H7 (cell line): ENCODE results near the gene PAPLN. TPM values are rescaled to one million over a fixed set of nuclear protein-coding genes. Genes with fewer than 3 reads are reported as not detected.

Experiments
- DNase-seq: peaks from one replicate; pipeline ENCODE4 v3.0.0; 2012
- H3K27me3 ChIP-seq: 2 replicates; pipeline ENCODE4 v1.6.0; 2011; ENCODE audit warnings: mild to moderate bottlenecking, low read length; ENCODE audit not compliant: control insufficient read depth, insufficient read depth
- H3K36me3 ChIP-seq: replicated peaks from 2 replicates; pipeline ENCODE4 v1.5.1; 2011; ENCODE audit warnings: low read length; ENCODE audit not compliant: control insufficient read depth, insufficient read depth
- H3K4me3 ChIP-seq: 2 replicates; pipeline ENCODE4 v1.5.1; 2011; ENCODE audit warnings: low read depth, mild to moderate bottlenecking, control low read depth, low read length, moderate library complexity; ENCODE audit not compliant: insufficient read depth
- total RNA-seq: library from RNA; depleted of rRNA; stranded (reverse); fragments of >200 nt; shearing (Covaris generic); gene quantifications from 2 replicates; pipeline ENCODE4 v1.2.3, GENCODE V29; 2014

Gene PAPLN
- total RNA-seq, 1 experiment from 2014 or later = 1.0 TPM

DNA sequence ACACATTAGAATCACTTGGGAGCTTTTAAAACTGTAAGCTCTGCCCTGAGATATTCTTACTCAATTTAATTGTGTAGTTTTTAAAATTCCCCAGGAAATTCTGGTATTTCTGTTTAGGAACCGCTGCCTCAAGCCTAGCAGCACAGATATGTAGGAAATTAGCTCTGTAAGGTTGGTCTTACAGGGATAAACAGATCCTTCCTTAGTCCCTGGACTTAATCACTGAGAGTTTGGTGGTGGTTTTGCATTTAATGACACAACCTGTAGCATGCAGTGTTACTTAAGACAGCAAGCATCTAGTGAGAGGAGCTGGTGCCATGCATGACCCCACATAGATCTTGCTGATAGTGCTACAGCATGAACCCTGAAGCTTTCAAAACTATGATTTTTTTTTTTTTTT is 19.9 kb upstream of the PAPLN start:
- H3K27me3 ChIP-seq = no peaks in the 10 kb centered on the region
- H3K4me3 ChIP-seq = no peak overlapping the region
- DNase-seq = no peak
- peaks cover 11% of the 10 kb centered on the region for H3K36me3 ChIP-seq

DNA sequence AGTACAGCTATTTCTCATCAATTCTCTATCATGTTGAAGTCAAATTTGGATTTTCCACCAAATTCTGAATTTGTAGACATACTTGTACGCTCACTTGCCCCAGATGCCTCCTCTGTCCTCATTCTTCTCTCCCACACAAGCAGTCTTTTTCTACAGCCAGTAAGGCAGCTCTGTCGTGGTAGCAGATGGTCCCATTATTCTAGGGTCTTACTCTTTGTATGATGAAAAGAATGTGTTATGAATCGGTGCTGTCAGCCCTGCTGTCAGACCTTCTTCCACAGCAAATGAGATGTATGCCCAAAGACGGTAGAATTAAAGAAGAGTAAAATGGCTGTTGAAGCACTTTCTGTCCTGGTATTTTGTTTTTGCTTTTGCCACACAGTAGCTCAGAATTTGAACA is 17.2 kb upstream of the PAPLN start:
- DNase-seq = no peak
- H3K36me3 ChIP-seq = peaks cover 7% of the 10 kb centered on the region
- no peak overlapping the region for H3K4me3 ChIP-seq
- no peaks in the 10 kb centered on the region for H3K27me3 ChIP-seq

DNA sequence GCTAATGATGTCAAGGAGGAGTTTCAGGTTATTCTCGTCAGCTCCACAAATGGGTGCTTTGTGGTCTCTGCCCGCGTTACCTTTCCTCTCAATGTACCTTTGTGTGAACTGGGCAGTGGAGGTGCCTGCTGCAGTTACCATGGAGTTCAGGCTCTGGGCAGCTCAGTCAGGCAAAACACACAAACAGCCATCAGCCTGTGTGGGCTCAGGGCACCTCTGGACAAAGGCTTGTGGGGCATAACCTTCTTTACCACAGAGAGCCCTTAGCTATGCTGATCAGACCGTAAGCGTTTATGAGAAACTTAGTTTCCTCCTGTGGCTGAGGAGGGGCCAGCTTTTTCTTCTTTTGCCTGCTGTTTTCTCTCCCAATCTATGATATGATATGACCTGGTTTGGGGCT is 16.7 kb upstream of the PAPLN start:
- DNase-seq = no peak
- no peaks in the 10 kb centered on the region for H3K27me3 ChIP-seq
- no peak overlapping the region for H3K4me3 ChIP-seq
- H3K36me3 ChIP-seq = peaks cover 7% of the 10 kb centered on the region

DNA sequence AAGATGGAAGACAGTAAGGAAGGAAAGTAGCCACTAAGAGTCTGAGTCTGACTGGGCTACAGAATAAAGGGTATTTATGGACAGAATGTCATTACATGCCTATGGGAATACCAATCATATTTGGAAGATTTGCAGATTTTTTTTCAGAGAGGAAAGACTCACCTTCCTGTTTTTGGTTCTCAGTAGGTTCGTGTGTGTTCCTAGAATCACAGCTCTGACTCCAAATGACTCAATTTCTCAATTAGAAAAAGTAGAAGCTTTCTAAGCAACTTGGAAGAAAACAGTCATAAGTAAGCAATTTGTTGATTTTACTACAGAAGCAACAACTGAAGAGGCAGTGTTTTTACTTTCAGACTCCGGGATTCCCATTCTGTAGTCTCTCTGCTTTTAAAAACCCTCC is 15.4 kb upstream of the PAPLN start:
- H3K27me3 ChIP-seq = no peaks in the 10 kb centered on the region
- H3K4me3 ChIP-seq = no peak overlapping the region
- H3K36me3 ChIP-seq = peaks cover 7% of the 10 kb centered on the region
- DNase-seq = no peak

DNA sequence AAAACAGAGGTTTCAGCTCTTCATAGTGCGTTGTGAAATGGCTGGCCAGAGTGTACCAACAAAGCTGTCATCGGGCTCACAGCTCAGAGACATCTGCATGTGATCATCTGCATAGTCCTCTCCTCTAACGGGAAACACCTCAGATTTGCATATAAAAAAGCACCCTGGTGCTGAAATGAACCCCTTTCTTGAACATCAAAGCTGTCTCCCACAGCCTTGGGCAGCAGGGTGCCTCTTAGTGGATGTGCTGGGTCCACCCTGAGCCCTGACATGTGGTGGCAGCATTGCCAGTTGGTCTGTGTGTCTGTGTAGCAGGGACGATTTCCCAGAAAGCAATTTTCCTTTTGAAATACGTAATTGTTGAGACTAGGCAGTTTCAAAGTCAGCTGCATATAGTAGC is 14.3 kb upstream of the PAPLN start:
- DNase-seq = peak; percentile 42
- Histone ChIP-seq H3K4me3 (no peak overlapping the region), H3K36me3 (peaks cover 5% of the 10 kb centered on the region), H3K27me3 (no peaks in the 10 kb centered on the region)

DNA sequence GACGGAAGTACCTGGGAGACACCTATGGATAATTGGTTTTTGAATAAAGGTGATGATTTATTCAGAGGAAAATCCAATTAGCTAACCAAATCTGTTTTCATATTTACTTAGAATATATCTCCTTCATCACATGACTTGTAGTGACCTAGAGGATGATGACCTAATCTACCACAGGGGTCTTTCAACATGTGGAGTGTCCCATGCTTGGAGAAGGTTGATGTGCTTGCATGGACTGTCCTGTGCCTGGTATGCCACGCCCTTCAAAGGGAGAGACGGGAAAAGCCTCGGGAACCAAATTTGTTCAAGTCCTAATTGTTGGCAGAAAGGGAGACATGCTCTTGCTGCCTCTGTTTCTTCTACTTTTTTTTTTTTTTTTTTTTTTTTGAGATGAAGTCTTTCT is 11.8 kb upstream of the PAPLN start:
- no peak for DNase-seq
- Histone ChIP-seq H3K4me3 (no peak overlapping the region), H3K36me3 (peaks cover 3% of the 10 kb centered on the region; the same call in 1 of the 2 replicates), H3K27me3 (no peaks in the 10 kb centered on the region)

DNA sequence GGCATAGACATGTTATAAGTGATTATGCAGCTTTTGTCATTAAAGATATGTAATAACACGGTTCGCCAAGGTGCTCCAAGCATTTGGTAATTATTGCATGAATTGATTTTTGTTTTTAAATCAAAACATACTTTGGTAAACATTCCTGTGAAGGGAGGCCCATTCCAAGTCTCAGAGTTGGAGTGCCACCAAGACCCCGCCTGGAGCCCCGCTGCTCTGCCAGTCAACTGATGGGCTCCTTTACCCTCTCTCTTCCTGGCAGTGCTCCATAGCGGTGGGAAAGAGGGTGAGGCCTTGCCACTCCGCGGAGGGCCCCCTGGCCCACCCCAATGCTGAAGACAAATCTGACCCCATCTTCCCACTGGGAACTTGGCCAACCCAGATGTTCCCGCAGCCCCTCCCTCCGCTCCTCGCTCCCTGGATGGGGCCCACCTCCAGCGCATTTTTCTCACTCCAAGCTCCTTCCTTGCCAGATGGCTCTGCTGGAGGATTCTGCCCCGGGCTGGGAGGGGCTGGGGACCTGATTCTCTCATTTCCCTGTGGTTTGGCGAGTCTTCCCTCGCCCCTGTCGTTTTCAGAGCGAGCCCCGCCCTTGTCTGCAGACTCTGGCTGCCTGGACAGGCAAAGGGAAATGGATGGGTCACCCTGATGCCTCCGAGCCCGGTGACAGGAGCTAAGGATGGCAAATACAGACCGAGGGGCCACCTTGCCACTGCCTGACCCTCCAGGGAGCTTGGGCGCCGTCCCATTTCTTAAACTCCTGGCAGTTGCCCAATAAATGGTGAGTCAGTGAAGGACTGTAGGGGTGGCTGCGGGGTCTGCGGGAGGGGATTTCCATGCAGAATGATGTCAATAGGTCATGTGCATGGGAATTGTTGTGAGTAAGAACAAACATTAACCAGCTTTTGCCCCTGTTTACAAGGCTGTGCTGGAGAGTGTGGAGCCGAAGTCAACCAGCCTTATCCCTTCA is 9.2 kb upstream of the PAPLN start:
- no peaks in the 10 kb centered on the region for H3K27me3 ChIP-seq
- no peak overlapping the region for H3K4me3 ChIP-seq
- H3K36me3 ChIP-seq = no peaks in the 10 kb centered on the region
- peak; percentile 81 for DNase-seq

DNA sequence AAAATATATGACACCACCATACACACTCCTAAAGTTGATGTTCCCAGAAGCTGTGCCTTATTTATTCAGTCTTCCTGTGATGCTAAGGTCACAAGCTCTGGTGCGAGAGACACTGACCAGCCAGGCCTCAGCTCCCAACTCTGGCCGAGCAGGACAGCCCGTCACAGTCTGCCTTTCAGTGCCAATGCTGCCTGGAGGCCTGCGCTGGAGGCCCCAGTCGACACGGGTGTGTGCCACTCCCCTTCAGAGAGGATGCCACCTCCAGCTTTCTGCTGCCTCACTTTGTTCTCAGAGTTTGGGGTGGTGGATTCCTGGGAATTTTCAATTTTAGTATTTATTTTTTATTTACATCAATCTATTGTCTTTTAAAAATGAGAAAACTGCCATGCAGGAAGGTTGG is 7.3 kb upstream of the PAPLN start:
- no peak for DNase-seq
- no peak overlapping the region for H3K4me3 ChIP-seq
- H3K36me3 ChIP-seq = no peaks in the 10 kb centered on the region
- H3K27me3 ChIP-seq = peaks cover 4% of the 10 kb centered on the region; the same call in 1 of the 2 replicates

DNA sequence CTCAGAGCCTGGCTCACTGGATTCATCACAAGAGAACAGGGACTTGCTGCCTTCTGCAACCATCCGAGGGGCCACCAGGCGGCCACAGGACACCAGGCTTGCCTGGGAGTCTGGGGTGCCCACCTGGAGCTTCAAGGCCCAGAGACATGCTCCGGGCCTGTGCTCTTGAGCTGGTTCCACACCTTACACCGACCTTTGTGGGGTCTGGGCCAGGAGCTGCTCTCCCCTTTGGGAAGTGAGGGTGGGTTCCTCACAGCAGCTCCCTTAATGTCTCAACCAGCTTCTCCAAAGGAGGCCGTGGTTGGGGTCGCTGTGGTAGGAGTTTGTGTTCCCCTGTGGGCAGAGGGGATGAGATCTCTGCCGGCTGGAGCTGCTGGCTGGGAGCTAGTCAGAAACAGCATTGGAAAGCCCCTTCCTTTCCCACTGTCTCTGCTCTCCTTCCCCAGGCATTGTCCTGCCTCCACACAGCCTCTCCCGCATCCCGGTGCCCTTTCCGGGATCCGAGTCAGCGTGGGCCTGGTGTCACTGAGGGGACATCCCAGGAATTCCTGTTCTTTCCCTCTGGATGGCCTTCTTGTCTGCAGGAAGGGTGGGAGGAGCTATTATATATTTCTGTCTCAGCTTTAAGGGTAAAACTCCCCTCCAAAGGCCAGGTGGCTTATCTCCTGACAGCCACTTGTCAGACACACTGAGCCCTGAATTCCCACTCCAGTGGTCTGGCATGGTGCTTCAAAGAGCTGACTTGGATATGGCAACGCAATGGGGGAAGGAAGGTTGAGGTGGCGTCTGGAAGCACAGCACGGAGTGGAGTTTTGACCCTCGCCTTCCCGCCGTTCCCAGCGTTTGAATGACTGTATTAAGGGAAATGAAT is 5.1 kb upstream of the PAPLN start:
- peaks cover 23% of the 10 kb centered on the region for H3K27me3 ChIP-seq
- DNase-seq = peak; percentile 85
- no peaks in the 10 kb centered on the region for H3K36me3 ChIP-seq
- H3K4me3 ChIP-seq = no peak overlapping the region

DNA sequence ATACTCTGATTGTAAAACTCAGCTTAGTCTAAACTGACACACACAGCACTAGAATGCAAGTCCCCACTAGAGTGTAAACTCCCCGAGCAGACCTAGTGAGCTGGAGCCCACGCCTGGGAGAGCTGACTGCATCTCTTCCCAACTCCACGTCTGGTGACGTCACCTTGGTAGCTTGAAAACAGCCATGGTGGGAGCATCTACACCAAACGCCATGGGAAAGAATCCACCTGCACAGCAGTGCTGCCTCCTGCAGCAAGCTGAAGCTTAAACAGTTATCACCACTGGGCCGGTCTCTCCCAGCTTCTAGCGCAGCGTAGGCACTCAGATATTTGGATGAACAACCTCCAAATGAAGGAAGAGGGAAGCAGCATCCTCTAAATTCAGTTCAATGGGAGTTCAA is 4.3 kb upstream of the PAPLN start:
- no peak overlapping the region for H3K4me3 ChIP-seq
- H3K27me3 ChIP-seq = peaks cover 31% of the 10 kb centered on the region
- DNase-seq = no peak
- no peaks in the 10 kb centered on the region for H3K36me3 ChIP-seq

DNA sequence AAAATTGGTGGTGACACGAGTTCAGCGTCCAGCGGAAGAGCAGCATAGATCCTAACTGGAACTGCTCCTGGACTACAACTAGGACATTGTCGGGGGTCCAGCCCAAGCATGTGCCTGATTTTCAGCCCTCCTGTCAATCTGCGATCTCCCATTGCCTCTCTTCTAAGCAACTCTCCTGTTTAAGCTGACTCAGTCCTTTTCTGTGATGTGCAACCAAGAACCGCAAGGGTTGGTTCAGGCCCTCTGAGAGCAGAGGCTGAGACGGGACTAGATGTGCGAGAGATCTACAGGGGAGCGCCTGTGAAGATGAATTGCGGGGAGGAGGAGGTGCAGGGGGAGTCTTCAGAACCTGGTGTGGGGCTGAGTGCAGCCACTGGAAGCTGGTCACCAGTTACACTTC is 3.7 kb upstream of the PAPLN start:
- peaks cover 37% of the 10 kb centered on the region for H3K27me3 ChIP-seq
- no peaks in the 10 kb centered on the region for H3K36me3 ChIP-seq
- DNase-seq = no peak
- no peak overlapping the region for H3K4me3 ChIP-seq

DNA sequence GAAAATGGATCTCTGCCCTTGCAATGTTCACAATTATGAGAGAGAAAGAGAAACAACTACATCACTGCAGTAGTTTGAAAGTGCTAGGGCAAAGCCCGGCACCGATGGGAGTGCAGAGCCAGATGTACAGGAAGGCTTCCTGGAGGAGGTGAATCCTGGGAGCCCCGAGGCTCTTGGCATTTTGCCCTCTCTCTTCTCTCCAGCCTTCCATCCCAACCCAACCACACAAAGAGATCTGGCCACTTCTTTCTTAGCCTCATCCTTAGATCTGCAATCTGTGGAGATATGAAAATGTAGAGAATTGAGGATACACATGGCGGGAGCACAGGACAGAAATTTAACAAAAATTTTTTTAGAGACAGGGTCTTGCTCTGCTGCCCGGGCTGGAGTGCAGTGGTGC is 3.3 kb upstream of the PAPLN start:
- Histone ChIP-seq H3K4me3 (no peak overlapping the region), H3K36me3 (no peaks in the 10 kb centered on the region), H3K27me3 (peaks cover 42% of the 10 kb centered on the region)
- no peak for DNase-seq

DNA sequence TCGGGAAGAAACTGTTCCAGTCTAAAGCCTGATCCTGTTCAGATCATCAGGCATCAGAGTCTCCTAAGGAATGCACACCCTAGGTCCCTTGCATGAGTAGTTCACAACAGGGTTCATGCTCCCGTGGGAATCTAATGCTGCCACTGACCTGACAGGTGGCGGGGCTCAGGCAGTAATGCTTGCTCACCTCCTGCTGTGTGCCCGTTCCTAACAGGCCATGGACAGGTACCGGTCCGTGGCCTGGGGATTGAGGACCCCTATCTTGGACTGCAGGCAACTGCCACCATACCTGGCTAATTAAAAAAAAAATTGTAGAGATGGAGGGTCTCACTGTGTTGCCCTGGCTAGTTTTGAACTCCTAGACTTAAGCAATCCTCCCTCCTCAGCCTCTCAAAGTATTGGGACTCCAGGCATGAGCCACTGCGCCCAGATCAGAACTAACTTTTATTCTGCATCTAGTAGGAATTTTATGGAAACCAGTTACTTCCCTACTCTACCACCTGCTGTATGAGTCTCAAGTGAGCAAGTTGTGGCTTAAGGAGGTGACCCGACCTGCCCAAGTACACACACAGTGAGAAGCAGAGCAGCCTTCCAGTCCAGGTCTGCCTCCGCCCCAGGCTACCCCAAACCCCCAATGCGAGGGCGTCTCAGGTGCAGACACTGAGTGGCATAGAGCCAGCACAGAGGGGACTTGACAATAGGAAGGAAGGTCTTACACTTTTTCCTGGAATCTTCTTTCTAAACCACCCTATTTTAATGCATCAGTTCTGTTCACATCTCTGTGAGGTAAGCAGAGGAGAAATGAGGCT is 2.5 kb upstream of the PAPLN start:
- Histone ChIP-seq H3K4me3 (no peak overlapping the region), H3K27me3 (peaks cover 49% of the 10 kb centered on the region), H3K36me3 (no peaks in the 10 kb centered on the region)
- no peak for DNase-seq

DNA sequence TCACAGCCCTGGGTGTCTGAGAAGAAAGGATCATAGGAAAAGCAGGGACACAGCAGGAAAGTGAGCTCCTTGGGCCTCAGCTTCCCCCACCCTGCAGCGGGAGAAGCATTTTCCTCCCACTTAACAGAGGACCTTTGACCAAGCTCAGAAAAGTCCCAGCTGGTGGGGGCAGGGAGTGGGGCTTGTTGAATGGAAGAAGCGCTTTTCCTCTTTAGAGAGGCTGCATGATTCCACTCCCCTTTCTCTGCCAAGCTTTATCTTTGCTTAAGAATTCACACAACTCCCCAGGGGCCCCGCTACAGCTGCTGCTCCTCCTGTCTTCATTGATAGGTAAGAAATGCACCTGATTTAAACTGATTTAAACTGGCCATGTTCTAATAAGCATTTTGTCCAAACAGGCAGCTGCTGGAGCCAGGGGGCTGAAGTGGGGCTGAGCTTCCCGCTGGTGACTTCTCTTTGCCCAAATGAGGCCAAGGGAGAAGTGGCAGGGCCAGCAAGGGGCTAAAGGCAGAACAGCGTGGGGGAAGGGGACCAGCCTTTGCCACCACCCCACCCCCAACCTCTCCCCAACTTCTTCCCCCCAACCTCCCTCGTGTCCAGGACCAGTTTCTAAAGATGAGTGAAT is 1.7 kb upstream of the PAPLN start:
- peaks cover 56% of the 10 kb centered on the region for H3K27me3 ChIP-seq
- H3K4me3 ChIP-seq = no peak overlapping the region
- H3K36me3 ChIP-seq = no peaks in the 10 kb centered on the region
- DNase-seq = peak; percentile 80
